SK-N-SH (cell line): ENCODE measurements around the gene RECK.

Experiments used
- CHD2 ChIP-seq: fragments of 150-350 bp; IDR thresholded peaks from 2 replicates; pipeline ENCODE4 v1.6.1; 2018; ENCODE audit warnings: low read length; ENCODE audit not compliant: partially characterized antibody
- EP300 ChIP-seq, 2 experiments: IDR thresholded peaks; 2 replicates each; pipeline versions ENCODE4 v1.4.0 to v1.6.1; 2012; ENCODE audit warnings: borderline replicate concordance in 1 of 2, low read depth in 1 of 2, low read length in 1 of 2
- EZH2phosphoT487 ChIP-seq: fragments of 200-600 bp; sonication (generic); IDR thresholded peaks from 2 replicates; pipeline ENCODE4 v1.6.1; 2017; ENCODE audit warnings: low read depth, mixed run types, mild to moderate bottlenecking, antibody characterized with exemption, moderate library complexity, borderline replicate concordance
- FOSL2 ChIP-seq: IDR thresholded peaks from 2 replicates; pipeline ENCODE4 v1.4.0; 2012; ENCODE audit warnings: low read depth, mild to moderate bottlenecking, moderate library complexity, borderline replicate concordance
- JUND ChIP-seq: IDR thresholded peaks from 2 replicates; pipeline ENCODE4 v1.4.0; 2012
- POLR2AphosphoS5 ChIP-seq: IDR thresholded peaks from 2 replicates; pipeline ENCODE4 v1.6.1; 2012; ENCODE audit warnings: low read depth, low read length
- RFX5 ChIP-seq: IDR thresholded peaks from 2 replicates; pipeline ENCODE4 v1.6.1; 2012; ENCODE audit warnings: mild to moderate bottlenecking, improper control_type of control experiment, low read length
- SIN3A ChIP-seq: IDR thresholded peaks from 2 replicates; pipeline ENCODE4 v1.6.1; 2012; ENCODE audit warnings: low read depth, mild to moderate bottlenecking, low read length, moderate library complexity, borderline replicate concordance
- SMC3 ChIP-seq: IDR thresholded peaks from 2 replicates; pipeline ENCODE4 v1.6.1; 2012; ENCODE audit warnings: low read depth, low read length, improper control_type of control experiment
- TCF12 ChIP-seq: IDR thresholded peaks from 2 replicates; pipeline ENCODE4 v1.4.0; 2012
- TF ChIP-seq, protein P1 (sequence below): fragments of 200-600 bp; sonication (generic); IDR thresholded peaks from 2 replicates; pipeline ENCODE4 v1.6.1; 2017; ENCODE audit warnings: antibody characterized with exemption, mild to moderate bottlenecking, moderate library complexity
- TF ChIP-seq, protein P2 (sequence below): IDR thresholded peaks from 2 replicates; pipeline ENCODE4 v1.4.0; 2012; ENCODE audit warnings: low read depth
- TF ChIP-seq, protein P3 (sequence below): IDR thresholded peaks from 2 replicates; pipeline ENCODE4 v1.6.1; 2012; ENCODE audit warnings: mild to moderate bottlenecking, low read depth, low read length, moderate library complexity

DNA sequence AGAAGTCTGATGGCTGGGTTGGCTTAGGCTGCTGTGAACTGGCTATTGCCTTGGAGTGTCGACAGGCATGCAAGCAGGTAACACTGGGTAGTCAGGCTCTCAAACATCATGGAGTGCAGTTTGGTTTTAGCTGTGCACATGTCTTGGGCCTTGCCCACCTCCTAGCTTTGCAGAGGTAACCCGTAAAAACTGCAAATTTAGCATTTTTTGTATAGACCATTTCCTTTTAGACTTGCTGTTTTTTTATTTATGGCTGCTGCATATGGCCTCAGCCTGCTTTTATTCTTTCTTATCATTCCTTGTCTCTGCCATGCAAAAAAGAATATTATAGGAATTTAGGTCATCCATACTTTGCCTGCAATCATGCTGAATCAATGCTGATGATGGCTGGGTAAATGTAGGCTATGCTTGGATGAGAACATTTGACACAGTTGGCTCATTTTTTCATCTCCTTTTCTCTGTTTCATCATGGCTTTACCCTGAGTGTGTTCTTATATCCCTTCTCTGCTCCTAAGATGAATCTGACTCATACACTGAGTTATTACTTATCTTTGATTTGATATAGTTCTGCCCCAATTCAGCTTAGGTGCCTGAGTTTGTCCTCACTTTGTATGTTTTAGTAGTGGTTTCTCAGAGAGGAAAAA, 27.2 kb downstream of the RECK start:
- TF ChIP-seq, protein P1, sequence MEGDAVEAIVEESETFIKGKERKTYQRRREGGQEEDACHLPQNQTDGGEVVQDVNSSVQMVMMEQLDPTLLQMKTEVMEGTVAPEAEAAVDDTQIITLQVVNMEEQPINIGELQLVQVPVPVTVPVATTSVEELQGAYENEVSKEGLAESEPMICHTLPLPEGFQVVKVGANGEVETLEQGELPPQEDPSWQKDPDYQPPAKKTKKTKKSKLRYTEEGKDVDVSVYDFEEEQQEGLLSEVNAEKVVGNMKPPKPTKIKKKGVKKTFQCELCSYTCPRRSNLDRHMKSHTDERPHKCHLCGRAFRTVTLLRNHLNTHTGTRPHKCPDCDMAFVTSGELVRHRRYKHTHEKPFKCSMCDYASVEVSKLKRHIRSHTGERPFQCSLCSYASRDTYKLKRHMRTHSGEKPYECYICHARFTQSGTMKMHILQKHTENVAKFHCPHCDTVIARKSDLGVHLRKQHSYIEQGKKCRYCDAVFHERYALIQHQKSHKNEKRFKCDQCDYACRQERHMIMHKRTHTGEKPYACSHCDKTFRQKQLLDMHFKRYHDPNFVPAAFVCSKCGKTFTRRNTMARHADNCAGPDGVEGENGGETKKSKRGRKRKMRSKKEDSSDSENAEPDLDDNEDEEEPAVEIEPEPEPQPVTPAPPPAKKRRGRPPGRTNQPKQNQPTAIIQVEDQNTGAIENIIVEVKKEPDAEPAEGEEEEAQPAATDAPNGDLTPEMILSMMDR = no peak
- TF ChIP-seq, protein P2, sequence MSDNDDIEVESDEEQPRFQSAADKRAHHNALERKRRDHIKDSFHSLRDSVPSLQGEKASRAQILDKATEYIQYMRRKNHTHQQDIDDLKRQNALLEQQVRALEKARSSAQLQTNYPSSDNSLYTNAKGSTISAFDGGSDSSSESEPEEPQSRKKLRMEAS = no peak
- TF ChIP-seq EP300 (IDR thresholded peaks at IDR 0.05; ENCODE audit: borderline replicate concordance in 1 of 2, low read depth in 1 of 2, low read length in 1 of 2) (no peak), EZH2phosphoT487 (no peak), RFX5 (no peak), SMC3 (no peak), FOSL2 (0 out of 2 replicates have a peak, but pooled peaks have one; percentile 11), POLR2AphosphoS5 (no peak), JUND (no peak), SIN3A (no peak), CHD2 (no peak), TCF12 (no peak)
- TF ChIP-seq, protein P3, sequence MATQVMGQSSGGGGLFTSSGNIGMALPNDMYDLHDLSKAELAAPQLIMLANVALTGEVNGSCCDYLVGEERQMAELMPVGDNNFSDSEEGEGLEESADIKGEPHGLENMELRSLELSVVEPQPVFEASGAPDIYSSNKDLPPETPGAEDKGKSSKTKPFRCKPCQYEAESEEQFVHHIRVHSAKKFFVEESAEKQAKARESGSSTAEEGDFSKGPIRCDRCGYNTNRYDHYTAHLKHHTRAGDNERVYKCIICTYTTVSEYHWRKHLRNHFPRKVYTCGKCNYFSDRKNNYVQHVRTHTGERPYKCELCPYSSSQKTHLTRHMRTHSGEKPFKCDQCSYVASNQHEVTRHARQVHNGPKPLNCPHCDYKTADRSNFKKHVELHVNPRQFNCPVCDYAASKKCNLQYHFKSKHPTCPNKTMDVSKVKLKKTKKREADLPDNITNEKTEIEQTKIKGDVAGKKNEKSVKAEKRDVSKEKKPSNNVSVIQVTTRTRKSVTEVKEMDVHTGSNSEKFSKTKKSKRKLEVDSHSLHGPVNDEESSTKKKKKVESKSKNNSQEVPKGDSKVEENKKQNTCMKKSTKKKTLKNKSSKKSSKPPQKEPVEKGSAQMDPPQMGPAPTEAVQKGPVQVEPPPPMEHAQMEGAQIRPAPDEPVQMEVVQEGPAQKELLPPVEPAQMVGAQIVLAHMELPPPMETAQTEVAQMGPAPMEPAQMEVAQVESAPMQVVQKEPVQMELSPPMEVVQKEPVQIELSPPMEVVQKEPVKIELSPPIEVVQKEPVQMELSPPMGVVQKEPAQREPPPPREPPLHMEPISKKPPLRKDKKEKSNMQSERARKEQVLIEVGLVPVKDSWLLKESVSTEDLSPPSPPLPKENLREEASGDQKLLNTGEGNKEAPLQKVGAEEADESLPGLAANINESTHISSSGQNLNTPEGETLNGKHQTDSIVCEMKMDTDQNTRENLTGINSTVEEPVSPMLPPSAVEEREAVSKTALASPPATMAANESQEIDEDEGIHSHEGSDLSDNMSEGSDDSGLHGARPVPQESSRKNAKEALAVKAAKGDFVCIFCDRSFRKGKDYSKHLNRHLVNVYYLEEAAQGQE = no peak
